Omental fat pad (tissue), 4 donors: ENCODE data around the gene COL1A1. TPM values are rescaled to one million over a fixed set of nuclear protein-coding genes. Genes with fewer than 3 reads are reported as not detected.

Source experiments
- ATAC-seq: fragments of 150-250 bp; one replicate; pipeline ENCODE4 v1.9.1; 2016; ENCODE audit warnings: mild to moderate bottlenecking, moderate library complexity; ENCODE audit not compliant: low FRiP score
- DNase-seq: peaks from one replicate; pipeline ENCODE4 v3.0.0-alpha.2; 2019; ENCODE audit warnings: low spot score
- total RNA-seq, 4 donors: library from RNA; depleted of rRNA; stranded (reverse); fragments of >200 nt; gene quantifications; one replicate each; pipeline ENCODE4 v1.1.0, GENCODE V29; 2016
- TF ChIP-seq, protein P1 (sequence below), 3 donors: fragments of 450-650 bp; IDR thresholded peaks; one replicate each; pipeline ENCODE4 v1.5.1; 2016 to 2017; ENCODE audit warnings: antibody characterized with exemption in 3 of 3, mild to moderate bottlenecking in 3 of 3, moderate library complexity in 2 of 3

Gene COL1A1
- total RNA-seq, 4 donors from 2014 or later = 21.2 to 57.9 (median 43.6) TPM

DNA sequence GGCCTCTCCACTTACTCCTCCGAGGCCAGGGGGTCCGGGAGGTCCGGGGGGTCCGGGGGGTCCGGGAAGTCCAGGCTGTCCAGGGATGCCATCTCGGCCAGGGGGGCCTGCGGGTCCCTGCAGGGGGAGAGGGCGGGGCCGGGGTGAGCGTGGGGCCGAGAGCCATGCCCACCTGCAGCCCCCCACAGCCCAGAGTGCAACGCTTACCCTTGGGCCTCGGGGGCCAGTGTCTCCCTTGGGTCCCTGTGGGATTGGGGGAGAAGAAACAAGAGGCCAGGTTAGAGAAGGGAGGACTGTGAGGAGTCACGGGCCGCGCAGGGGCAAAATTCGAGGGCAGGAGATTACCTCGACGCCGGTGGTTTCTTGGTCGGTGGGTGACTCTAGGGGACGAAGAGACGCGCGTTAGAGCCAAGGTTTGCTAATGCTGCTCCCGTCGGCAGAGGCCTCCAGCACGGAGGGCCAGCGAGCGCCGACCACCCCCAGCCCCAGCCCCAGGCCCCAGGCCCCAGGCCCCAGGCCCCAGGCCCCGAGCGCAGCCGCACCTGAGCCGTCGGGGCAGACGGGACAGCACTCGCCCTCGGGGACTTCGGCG lies 2.1 kb downstream of the COL1A1 start:
- TF ChIP-seq, protein P1, sequence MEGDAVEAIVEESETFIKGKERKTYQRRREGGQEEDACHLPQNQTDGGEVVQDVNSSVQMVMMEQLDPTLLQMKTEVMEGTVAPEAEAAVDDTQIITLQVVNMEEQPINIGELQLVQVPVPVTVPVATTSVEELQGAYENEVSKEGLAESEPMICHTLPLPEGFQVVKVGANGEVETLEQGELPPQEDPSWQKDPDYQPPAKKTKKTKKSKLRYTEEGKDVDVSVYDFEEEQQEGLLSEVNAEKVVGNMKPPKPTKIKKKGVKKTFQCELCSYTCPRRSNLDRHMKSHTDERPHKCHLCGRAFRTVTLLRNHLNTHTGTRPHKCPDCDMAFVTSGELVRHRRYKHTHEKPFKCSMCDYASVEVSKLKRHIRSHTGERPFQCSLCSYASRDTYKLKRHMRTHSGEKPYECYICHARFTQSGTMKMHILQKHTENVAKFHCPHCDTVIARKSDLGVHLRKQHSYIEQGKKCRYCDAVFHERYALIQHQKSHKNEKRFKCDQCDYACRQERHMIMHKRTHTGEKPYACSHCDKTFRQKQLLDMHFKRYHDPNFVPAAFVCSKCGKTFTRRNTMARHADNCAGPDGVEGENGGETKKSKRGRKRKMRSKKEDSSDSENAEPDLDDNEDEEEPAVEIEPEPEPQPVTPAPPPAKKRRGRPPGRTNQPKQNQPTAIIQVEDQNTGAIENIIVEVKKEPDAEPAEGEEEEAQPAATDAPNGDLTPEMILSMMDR (IDR thresholded peaks at IDR 0.05) = no peak
- DNase-seq = no peak
- no peak for ATAC-seq

DNA sequence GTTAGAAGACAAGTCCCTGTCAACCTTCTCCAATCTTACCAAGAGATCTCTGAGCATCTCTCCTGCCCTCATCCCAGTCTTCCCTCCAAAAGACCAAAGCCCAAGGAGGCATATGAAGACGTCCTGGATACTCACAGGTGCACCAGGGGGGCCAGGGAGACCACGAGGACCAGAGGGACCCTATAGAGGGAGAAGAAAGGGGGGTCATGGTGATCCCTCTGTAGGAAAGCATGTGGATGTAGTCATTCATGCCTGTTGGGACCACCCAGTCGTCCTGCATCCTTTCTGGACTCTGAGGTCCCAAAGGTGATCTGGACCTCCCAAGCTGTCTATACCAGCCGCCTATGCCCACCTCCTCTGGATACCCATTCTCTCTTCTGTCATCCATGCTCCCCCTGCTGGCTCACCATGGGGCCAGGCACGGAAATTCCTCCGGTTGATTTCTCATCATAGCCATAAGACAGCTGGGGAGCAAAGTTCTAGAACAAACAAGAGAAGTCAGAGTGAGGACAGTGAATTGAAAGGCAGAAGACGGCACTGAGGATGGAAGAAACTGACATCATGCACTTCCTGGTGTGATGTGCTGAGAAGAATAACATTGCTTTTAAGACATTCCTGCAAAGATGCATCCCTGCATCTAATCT lies 3.3 kb downstream of the COL1A1 start:
- TF ChIP-seq, protein P1 (IDR thresholded peaks at IDR 0.05) = no peak
- ATAC-seq (no peak), DNase-seq (no peak)

DNA sequence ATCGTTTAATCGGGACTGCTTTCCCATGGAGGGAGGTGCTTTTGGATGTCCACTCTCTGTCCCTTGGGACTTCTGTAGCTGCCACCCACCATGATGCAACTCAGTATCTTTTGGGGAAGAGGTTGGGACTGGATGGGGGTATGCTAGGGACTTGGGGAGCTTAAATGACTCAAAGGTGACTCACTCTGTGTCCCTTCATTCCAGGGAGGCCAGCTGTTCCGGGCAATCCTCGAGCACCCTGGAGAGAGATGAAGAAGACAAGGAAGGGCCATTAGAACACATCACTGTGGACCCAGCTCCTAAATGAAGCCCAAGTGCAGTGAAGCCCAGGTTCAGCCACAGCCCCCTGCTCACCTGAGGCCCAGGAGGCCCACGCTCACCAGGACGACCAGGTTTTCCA lies 4.6 kb downstream of the COL1A1 start:
- no peak for ATAC-seq
- no peak for DNase-seq

DNA sequence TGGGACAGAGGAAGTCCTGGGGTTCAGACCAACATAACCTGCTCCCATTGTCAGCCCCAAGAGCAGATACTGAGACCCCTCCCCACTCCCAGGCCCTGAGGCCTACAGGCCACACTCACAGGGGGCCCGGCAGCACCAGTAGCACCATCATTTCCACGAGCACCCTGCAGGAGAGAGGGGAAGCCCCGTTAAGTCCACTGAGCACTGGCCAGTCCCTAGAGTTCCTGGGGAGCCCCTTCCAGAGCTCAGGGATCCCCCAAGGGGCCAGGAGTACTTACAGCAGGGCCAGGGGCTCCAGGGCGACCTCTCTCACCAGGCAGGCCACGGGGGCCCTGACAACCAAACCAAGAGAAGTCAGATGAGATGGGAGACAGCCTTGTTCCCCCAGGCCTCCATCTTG lies 5.4 kb downstream of the COL1A1 start:
- TF ChIP-seq, protein P1 (IDR thresholded peaks at IDR 0.05) = no peak
- no peak for DNase-seq
- ATAC-seq = no peak

More for the DNA sequence above, 4.6 kb downstream of the COL1A1 start:
- TF ChIP-seq, protein P1 (IDR thresholded peaks at IDR 0.05) = no peak

DNA sequence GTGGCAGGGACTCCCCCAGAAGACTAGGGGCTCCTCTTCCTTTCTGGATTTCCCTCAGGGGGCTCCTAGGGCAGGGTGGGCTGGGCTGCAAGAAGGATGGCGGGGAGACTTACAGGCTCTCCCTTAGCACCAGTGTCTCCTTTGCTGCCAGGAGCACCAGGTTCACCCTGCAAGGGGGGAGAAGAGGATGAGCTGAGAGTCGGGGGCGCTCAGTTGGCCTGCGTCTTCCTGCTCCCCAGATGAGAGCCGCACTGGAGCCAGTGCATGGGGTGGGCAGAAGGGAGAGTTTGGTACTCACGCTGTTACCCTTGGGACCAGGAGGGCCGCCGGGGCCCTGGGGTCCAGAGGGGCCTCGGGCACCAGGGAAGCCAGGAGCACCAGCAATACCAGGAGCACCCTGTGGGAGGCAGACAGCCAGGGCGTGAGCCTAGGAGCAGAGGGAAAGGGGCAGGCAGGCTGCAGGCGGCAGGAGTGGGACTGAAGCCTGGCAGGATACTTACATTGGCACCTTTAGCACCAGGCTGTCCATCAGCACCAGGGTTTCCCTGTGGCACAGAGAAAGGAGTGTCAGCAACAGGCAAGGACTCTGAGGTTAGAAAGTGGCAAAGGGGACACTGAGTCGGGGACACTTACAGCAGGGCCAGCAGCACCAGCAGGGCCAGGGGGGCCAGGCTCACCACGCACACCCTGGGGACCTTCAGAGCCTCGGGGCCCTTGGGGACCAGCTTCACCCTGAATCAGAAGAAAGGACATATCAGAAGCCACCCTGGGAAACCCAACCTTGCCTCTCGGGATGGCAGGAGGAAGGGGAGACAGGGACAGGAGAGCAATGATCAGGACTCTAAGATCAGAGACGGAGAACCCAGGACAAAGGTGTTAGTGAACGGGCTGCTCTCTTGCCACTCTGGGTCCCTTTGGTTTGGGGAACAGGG lies 6.2 kb downstream of the COL1A1 start:
- DNase-seq = no peak
- TF ChIP-seq, protein P1 (IDR thresholded peaks at IDR 0.05) = no peak
- no peak for ATAC-seq

DNA sequence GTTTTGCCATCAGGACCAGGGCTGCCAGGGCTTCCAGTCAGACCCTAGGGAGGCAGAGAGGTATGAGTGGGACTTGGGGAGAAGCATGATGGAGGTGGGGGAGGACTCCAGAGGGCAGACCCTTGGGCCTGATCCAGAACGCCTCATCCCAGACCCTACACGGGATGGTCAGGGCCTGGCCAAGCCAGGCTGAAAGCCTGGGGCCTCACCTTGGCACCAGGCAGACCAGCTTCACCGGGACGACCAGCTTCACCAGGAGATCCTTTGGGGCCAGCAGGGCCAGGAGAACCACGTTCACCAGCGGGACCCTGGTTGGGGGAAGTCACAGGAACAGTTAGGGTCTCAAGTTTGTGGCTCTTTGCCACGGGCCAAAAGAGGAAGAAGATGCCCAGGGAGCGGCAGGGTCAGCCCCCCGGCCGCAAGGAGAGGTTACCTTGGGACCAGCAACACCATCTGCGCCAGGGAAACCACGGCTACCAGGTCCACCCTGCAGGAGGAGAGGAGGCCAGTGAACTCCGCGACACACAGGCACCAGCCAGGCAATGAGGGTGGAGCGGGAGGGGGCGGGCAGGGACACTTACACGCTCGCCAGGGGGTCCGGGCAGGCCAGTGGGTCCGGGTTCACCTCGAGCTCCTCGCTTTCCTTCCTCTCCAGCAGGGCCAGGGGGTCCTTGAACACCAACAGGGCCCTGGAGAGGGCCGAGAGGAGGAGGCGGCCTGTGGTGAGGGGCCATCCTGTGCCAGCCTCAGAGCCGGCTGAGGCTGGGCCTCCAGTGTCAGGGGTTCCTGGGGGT lies 7.1 kb downstream of the COL1A1 start:
- no peak for DNase-seq
- TF ChIP-seq, protein P1 (IDR thresholded peaks at IDR 0.05) = no peak
- ATAC-seq = no peak
